ENCODE results near the gene ADGRG6. TPM values are rescaled to one million over a fixed set of nuclear protein-coding genes. Genes with fewer than 3 reads are reported as not detected.
A peak's percentile ranks its signal among the peaks of the same experiment; 100 is the strongest.

ADGRG6 gene
- polyA plus RNA-seq, 1 of the 3 experiments (the other 2 are of a cell fraction): 61.5 TPM

DNA sequence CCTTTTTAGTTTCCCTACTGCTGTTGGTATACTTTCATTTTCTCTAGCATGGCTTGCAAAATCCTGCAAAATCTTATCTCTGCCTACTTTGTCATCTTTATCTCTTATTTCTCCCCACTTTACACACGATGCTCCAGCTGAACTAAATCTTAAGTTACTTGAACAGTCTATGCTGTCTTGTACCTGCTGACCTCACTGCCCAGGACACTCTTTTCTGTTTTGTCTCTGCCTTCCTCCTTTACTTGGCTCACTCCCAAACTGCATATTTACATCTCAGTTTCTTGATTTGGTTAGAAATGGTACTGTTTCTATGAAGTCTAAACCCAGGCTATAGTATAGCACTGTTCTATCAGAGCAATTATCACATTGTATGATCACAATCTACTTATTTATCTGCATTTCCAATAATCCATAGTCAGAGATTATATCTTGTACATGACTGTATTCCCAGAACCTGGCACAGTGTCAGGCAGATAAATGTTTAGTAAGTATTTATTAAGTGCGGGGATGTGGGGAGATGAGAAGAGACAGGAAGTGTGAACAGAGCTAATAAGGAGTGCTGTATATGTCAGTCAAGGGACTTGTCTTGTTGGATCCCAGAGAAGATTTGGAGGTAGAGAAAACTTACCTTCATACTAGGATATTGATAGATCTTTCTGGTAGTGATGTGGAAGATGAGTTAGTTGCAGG lies 57.6 kb downstream of the ADGRG6 start:
- Histone ChIP-seq H3F3A (replicated peaks; ENCODE audit: insufficient read depth) (peaks cover 63% of the 10 kb centered on the region), H3K9me3 (no peaks in the 10 kb centered on the region), H3K9ac (peak overlapping the region; percentile 1; the same call in 1 of the 2 replicates), H3K4me1 (ENCODE audit: control insufficient read depth in 1 of 2, insufficient read depth in 2 of 2, low read depth in 1 of 2, low read length in 1 of 2) (peaks cover 0 to 4% of the 10 kb centered on the region in 2 experiments; a peak in 3 of 4 replicates), H3K9me2 (no peaks in the 10 kb centered on the region), H3K27ac (ENCODE audit: low read depth in 2 of 2, low read length in 1 of 2) (peak overlapping the region; percentile 65 to 87; a peak in 3 of 4 replicates), H4K20me1 (ENCODE audit: insufficient read depth) (no peaks in the 10 kb centered on the region), H2AFZ (ENCODE audit: low read depth) (no peak overlapping the region), H3K4me2 (peak overlapping the region; percentile 17), H3K4me3 (ENCODE audit: low read depth in 2 of 2, low read length in 1 of 2) (0 out of 4 replicates have a peak overlapping the region, but pooled peaks of 1 of the 2 experiments have one; percentile 23), H3K79me2 (ENCODE audit: insufficient read depth) (peaks cover 87% of the 10 kb centered on the region), H3K27me3 (ENCODE audit: insufficient read depth) (no peaks in the 10 kb centered on the region), H3K36me3 (replicated peaks in 1 of 2; ENCODE audit: control insufficient read depth in 1 of 2, insufficient read depth in 2 of 2, low read length in 1 of 2) (no peaks in the 10 kb centered on the region)
- no peak for DNase-seq
- TF ChIP-seq NFIC (IDR thresholded peaks at IDR 0.05; ENCODE audit: borderline replicate concordance) (peak; percentile 56), EP300 (IDR thresholded peaks at IDR 0.05; ENCODE audit: borderline replicate concordance in 1 of 2, low read depth in 1 of 2, low read length in 1 of 2) (no peak; a peak in 1 of 4 replicates), RXRA (IDR thresholded peaks at IDR 0.05; ENCODE audit: borderline replicate concordance, low read depth) (no peak), JUND (IDR thresholded peaks at IDR 0.05) (peak; percentile 9; the same call in 1 of the 2 replicates)
- ChIA-PET CTCF (interaction anchor here (0.9 kb wide), 1 partner anchor 18 kb away, joined by 3 read pairs; no protein-coding TSS in a partner anchor), POLR2A (no interaction called here)
- WGBS (ENCODE audit: low lambda C conversion rate): 7% methylated on average over 2 of the region's 2 CpGs

GRCh38 chr6:142361345-142361744 lies 59.5 kb downstream of the ADGRG6 start:
- Histone ChIP-seq H3K9me3 (no peaks in the 10 kb centered on the region), H3K36me3 (replicated peaks in 1 of 2; ENCODE audit: control insufficient read depth in 1 of 2, insufficient read depth in 2 of 2, low read length in 1 of 2) (no peaks in the 10 kb centered on the region), H3K9ac (peak overlapping the region; percentile 16; the same call in 1 of the 2 replicates), H3K79me2 (ENCODE audit: insufficient read depth) (peaks cover 85% of the 10 kb centered on the region), H3K27ac (ENCODE audit: low read depth in 2 of 2, low read length in 1 of 2) (peak overlapping the region; percentile 60 to 87; a peak in 3 of 4 replicates), H3K4me2 (0 out of 2 replicates have a peak overlapping the region, but pooled peaks have one; percentile 29), H4K20me1 (ENCODE audit: insufficient read depth) (no peaks in the 10 kb centered on the region), H3F3A (replicated peaks; ENCODE audit: insufficient read depth) (peaks cover 50% of the 10 kb centered on the region), H2AFZ (ENCODE audit: low read depth) (no peak overlapping the region), H3K9me2 (no peaks in the 10 kb centered on the region), H3K27me3 (ENCODE audit: insufficient read depth) (no peaks in the 10 kb centered on the region), H3K4me3 (ENCODE audit: low read depth in 2 of 2, low read length in 1 of 2) (no peak overlapping the region), H3K4me1 (ENCODE audit: control insufficient read depth in 1 of 2, insufficient read depth in 2 of 2, low read depth in 1 of 2, low read length in 1 of 2) (peaks cover 0 to 4% of the 10 kb centered on the region in 2 experiments; a peak in 2 of 4 replicates)
- POLR2A ChIA-PET: no interaction called here
- TF ChIP-seq RCOR1 (IDR thresholded peaks at IDR 0.05; ENCODE audit: low read length) (no peak), MAX (IDR thresholded peaks at IDR 0.05; ENCODE audit: low read depth) (no peak), MEF2A (IDR thresholded peaks at IDR 0.05; ENCODE audit: borderline replicate concordance, low read depth) (no peak), TAF1 (IDR thresholded peaks at IDR 0.05; ENCODE audit: borderline replicate concordance, low read depth, low read length) (no peak), YY1 (IDR thresholded peaks at IDR 0.05; ENCODE audit: low read depth) (no peak), RFX5 (IDR thresholded peaks at IDR 0.05; ENCODE audit: low read length) (no peak), USF2 (IDR thresholded peaks at IDR 0.05; ENCODE audit: borderline replicate concordance, low read depth, low read length) (no peak)
- TF ChIP-seq, protein P1, sequence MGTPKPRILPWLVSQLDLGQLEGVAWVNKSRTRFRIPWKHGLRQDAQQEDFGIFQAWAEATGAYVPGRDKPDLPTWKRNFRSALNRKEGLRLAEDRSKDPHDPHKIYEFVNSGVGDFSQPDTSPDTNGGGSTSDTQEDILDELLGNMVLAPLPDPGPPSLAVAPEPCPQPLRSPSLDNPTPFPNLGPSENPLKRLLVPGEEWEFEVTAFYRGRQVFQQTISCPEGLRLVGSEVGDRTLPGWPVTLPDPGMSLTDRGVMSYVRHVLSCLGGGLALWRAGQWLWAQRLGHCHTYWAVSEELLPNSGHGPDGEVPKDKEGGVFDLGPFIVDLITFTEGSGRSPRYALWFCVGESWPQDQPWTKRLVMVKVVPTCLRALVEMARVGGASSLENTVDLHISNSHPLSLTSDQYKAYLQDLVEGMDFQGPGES (IDR thresholded peaks at IDR 0.05; ENCODE audit: low read depth, low read length): no peak
- DNase-seq: no peak
- CTCF ChIA-PET: no interaction called here
- 60% methylated on average over 5 of the region's 5 CpGs for WGBS (ENCODE audit: low lambda C conversion rate)
